Neuronal stem cell (in vitro differentiated cells): ENCODE results near the gene EGLN3.

Source experiments
- DNase-seq: peaks from one replicate; pipeline ENCODE4 v3.0.0-alpha.2; 2013; ENCODE audit warnings: low spot score
- H2AFZ ChIP-seq: one replicate; pipeline ENCODE4 v1.6.1; 2013; ENCODE audit warnings: mild to moderate bottlenecking, low read length, inconsistent platforms
- H2AK5ac ChIP-seq: 2 replicates; pipeline ENCODE4 v1.6.1; 2013; ENCODE audit warnings: low read depth, mild to moderate bottlenecking, inconsistent platforms, low read length, moderate library complexity, mixed read lengths
- H2BK120ac ChIP-seq: 2 replicates; pipeline ENCODE4 v1.6.1; 2013; ENCODE audit warnings: low read depth, mild to moderate bottlenecking, inconsistent platforms, low read length, moderate library complexity, mixed read lengths
- H2BK12ac ChIP-seq: one replicate; pipeline ENCODE4 v1.6.1; 2013; ENCODE audit warnings: low read length, inconsistent platforms
- H2BK15ac ChIP-seq: 2 replicates; pipeline ENCODE4 v1.6.1; 2013; ENCODE audit warnings: mild to moderate bottlenecking, low read length, inconsistent platforms, mixed read lengths
- H2BK5ac ChIP-seq: one replicate; pipeline ENCODE4 v1.6.1; 2013; ENCODE audit warnings: inconsistent platforms, mild to moderate bottlenecking, low read length, moderate library complexity
- H3K14ac ChIP-seq: one replicate; pipeline ENCODE4 v1.6.1; 2013; ENCODE audit warnings: low read length, inconsistent platforms
- H3K18ac ChIP-seq: 2 replicates; pipeline ENCODE4 v1.6.1; 2013; ENCODE audit warnings: low read length, inconsistent platforms
- H3K23ac ChIP-seq: 2 replicates; pipeline ENCODE4 v1.6.1; 2013; ENCODE audit warnings: low read depth, mild to moderate bottlenecking, mixed read lengths, low read length, inconsistent platforms; ENCODE audit not compliant: poor library complexity
- H3K27ac ChIP-seq: replicated peaks from 3 replicates; pipeline ENCODE4 v1.5.1; 2013; ENCODE audit warnings: low read length, inconsistent platforms
- H3K27me3 ChIP-seq, 3 experiments: 2 replicates each; pipeline ENCODE4 v1.6.1; 2013; ENCODE audit warnings: low read length in 3 of 3, mild to moderate bottlenecking in 2 of 3, inconsistent platforms in 1 of 3, low read depth in 1 of 3, mixed read lengths in 1 of 3, moderate library complexity in 1 of 3; ENCODE audit not compliant: control insufficient read depth in 3 of 3, insufficient read depth in 3 of 3
- H3K36me3 ChIP-seq, 2 donors: replicated peaks in 1 of 2; 2 replicates each; pipeline ENCODE4 v1.6.1; 2013; ENCODE audit warnings: low read length in 2 of 2; ENCODE audit not compliant: control insufficient read depth in 2 of 2, insufficient read depth in 2 of 2
- H3K4ac ChIP-seq: 2 replicates; pipeline ENCODE4 v1.6.1; 2013; ENCODE audit warnings: inconsistent platforms, mild to moderate bottlenecking, low read length, moderate library complexity
- H3K4me1 ChIP-seq, 2 donors: 1 replicate in 1 of 2; 2 replicates in 1 of 2; pipeline ENCODE4 v1.6.1; 2013; ENCODE audit warnings: low read length in 2 of 2, low read depth in 1 of 2; ENCODE audit not compliant: control insufficient read depth in 2 of 2, insufficient read depth in 1 of 2
- H3K4me2 ChIP-seq: one replicate; pipeline ENCODE4 v1.6.1; 2013; ENCODE audit warnings: mild to moderate bottlenecking, low read length, inconsistent platforms; ENCODE audit not compliant: insufficient read depth, poor library complexity, severe bottlenecking
- H3K4me3 ChIP-seq, 2 donors: 2 replicates each; pipeline ENCODE4 v1.5.1; 2013; ENCODE audit warnings: low read length in 2 of 2, mild to moderate bottlenecking in 2 of 2, inconsistent platforms in 1 of 2, moderate library complexity in 1 of 2
- H3K79me1 ChIP-seq: one replicate; pipeline ENCODE4 v1.6.1; 2013; ENCODE audit warnings: low read depth, mild to moderate bottlenecking, inconsistent platforms, low read length, moderate library complexity
- H3K9ac ChIP-seq: one replicate; pipeline ENCODE4 v1.6.1; 2013; ENCODE audit warnings: mild to moderate bottlenecking, low read depth, low read length, inconsistent platforms; ENCODE audit not compliant: poor library complexity
- H3K9me3 ChIP-seq, 2 donors: replicated peaks in 1 of 2; 2 replicates each; pipeline versions ENCODE3 to v1.6.1; 2013; ENCODE audit warnings: low read length in 2 of 2, mild to moderate bottlenecking in 2 of 2, inconsistent platforms in 1 of 2, low read depth in 1 of 2, mixed read lengths in 1 of 2, moderate library complexity in 1 of 2; ENCODE audit not compliant: control insufficient read depth in 2 of 2, insufficient read depth in 1 of 2
- H4K8ac ChIP-seq: one replicate; pipeline ENCODE4 v1.6.1; 2013; ENCODE audit warnings: low read depth, mild to moderate bottlenecking, inconsistent platforms, low read length, moderate library complexity
- H4K91ac ChIP-seq: one replicate; pipeline ENCODE4 v1.6.1; 2013; ENCODE audit warnings: low read length, low read depth, mild to moderate bottlenecking, inconsistent platforms; ENCODE audit not compliant: poor library complexity
- WGBS, 2 donors: extraction: QIAGEN DNeasy Blood & Tissue Kit; methylation state at CpG; one replicate each; pipeline ENCODE4 v1.1.7; 2013; ENCODE audit warnings: missing lambda C conversion rate in 2 of 2, mixed read lengths in 1 of 2; ENCODE audit not compliant: insufficient read length in 2 of 2, insufficient replicate concordance in 1 of 2; ENCODE audit errors: extremely low coverage in 2 of 2; 5-methylcytosine and 5-hydroxymethylcytosine counted together

EGLN3 gene

DNA sequence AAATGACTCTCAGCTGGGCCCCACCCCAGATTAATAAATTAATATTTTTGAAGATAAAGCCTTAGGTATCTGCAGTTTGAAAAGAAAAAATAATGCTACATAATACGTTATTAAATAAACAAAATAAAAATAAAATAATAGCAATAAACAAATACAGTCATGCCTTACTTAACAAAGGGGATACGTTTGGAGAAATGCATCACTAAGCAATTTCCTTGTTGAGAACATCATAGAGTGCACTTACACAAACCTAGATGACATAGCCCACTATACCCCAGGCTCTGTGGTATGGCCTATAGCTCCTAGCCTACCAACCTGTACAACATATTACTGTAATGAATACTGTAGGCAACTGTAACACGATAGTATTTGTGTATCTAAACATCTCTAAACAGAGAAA is 7.1 kb upstream of the EGLN3 start:
- no CpG with 5 or more reads among the region's 3 CpGs for WGBS, 2 donors
- no peaks in the 10 kb centered on the region for H3K79me1 ChIP-seq
- H3K27ac ChIP-seq = no peak overlapping the region

GRCh38 chr14:33957299-33957698 is 6.4 kb upstream of the EGLN3 start:
- Histone ChIP-seq H3K4ac (no peak overlapping the region), H3K18ac (no peak overlapping the region), H3K4me2 (no peak overlapping the region), H3K9ac (no peak overlapping the region), H4K91ac (no peak overlapping the region), H3K4me1 (peaks cover 0 to 2% of the 10 kb centered on the region in 2 donors), H3K23ac (no peak overlapping the region), H2BK120ac (no peak overlapping the region), H2AFZ (no peak overlapping the region), H3K27ac (no peak overlapping the region), H3K9me3 (no peaks in the 10 kb centered on the region), H3K14ac (no peak overlapping the region), H3K79me1 (no peaks in the 10 kb centered on the region), H3K27me3 (peaks cover 0 to 17% (median 0%) of the 10 kb centered on the region in 3 experiments), H2BK12ac (no peak overlapping the region), H3K36me3 (no peaks in the 10 kb centered on the region), H3K4me3 (no peak overlapping the region), H2BK5ac (no peak overlapping the region), H4K8ac (no peak overlapping the region), H2BK15ac (no peak overlapping the region), H2AK5ac (no peak overlapping the region)
- no CpG with 5 or more reads among the region's 6 CpGs for WGBS, 2 donors
- no peak for DNase-seq

More for the DNA sequence above, 7.1 kb upstream of the EGLN3 start:
- no peak overlapping the region for H4K8ac ChIP-seq
- no peak overlapping the region for H2BK15ac ChIP-seq
- no peak overlapping the region for H3K4me2 ChIP-seq
- no peak overlapping the region for H2AK5ac ChIP-seq
- no peak overlapping the region for H3K9ac ChIP-seq
- no peak overlapping the region for H3K4me3 ChIP-seq
- H3K14ac ChIP-seq = no peak overlapping the region
- H2BK120ac ChIP-seq = no peak overlapping the region
- no peak overlapping the region for H3K4ac ChIP-seq
- no peak overlapping the region for H2BK5ac ChIP-seq
- H3K23ac ChIP-seq = no peak overlapping the region
- no peak overlapping the region for H3K18ac ChIP-seq
- peaks cover 0 to 10% (median 0%) of the 10 kb centered on the region in 3 experiments for H3K27me3 ChIP-seq
- DNase-seq = no peak
- no peaks in the 10 kb centered on the region for H3K9me3 ChIP-seq
- no peaks in the 10 kb centered on the region for H3K36me3 ChIP-seq
- no peak overlapping the region for H4K91ac ChIP-seq
- H2AFZ ChIP-seq = no peak overlapping the region
- peaks cover 0 to 2% of the 10 kb centered on the region in 2 donors for H3K4me1 ChIP-seq
- H2BK12ac ChIP-seq = no peak overlapping the region

DNA sequence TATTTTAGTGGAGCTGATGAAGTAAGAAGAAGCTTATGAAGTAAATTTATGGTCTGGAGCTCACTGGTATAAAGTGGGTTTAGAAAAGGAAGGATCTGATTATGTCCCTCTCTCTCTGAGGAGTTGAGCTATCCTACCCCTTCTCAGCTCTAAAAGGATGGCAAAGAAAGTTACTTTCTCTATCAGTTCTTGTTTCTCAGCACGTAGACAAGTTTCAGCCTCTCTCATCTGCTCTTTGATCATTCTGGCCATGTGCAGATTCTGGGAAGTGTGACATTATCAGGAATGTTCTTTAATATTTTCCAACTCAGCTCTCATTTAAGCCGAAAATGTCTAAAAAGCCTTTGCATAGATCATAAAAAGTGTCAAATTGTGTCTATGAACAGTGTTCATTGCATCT is 5.8 kb upstream of the EGLN3 start:
- no CpG with 5 or more reads among the region's 2 CpGs for WGBS, 2 donors

GRCh38 chr14:33954016-33954598 is 3.2 kb upstream of the EGLN3 start:
- peaks cover 0 to 9% of the 10 kb centered on the region in 2 donors for H3K9me3 ChIP-seq
- peaks cover 0 to 44% (median 0%) of the 10 kb centered on the region in 3 experiments for H3K27me3 ChIP-seq
- no peak overlapping the region for H3K4ac ChIP-seq
- H3K4me3 ChIP-seq = no peak overlapping the region
- no peak overlapping the region for H2BK15ac ChIP-seq
- no peak overlapping the region for H3K4me2 ChIP-seq
- no peak overlapping the region for H3K9ac ChIP-seq
- WGBS, 2 donors = no CpG with 5 or more reads among the region's 3 CpGs
- no peak overlapping the region for H3K27ac ChIP-seq
- H2AFZ ChIP-seq = no peak overlapping the region
- DNase-seq = no peak
- no peak overlapping the region for H2BK5ac ChIP-seq
- H4K8ac ChIP-seq = no peak overlapping the region
- H2AK5ac ChIP-seq = no peak overlapping the region
- no peak overlapping the region for H2BK12ac ChIP-seq
- no peak overlapping the region for H3K18ac ChIP-seq
- peaks cover 3 to 5% of the 10 kb centered on the region in 2 donors for H3K4me1 ChIP-seq
- no peaks in the 10 kb centered on the region for H3K36me3 ChIP-seq
- H3K14ac ChIP-seq = no peak overlapping the region
- H4K91ac ChIP-seq = no peak overlapping the region
- no peak overlapping the region for H3K23ac ChIP-seq
- H2BK120ac ChIP-seq = no peak overlapping the region
- peaks cover 5% of the 10 kb centered on the region for H3K79me1 ChIP-seq

More for the DNA sequence above, 5.8 kb upstream of the EGLN3 start:
- no peak for DNase-seq
- Histone ChIP-seq H3K27ac (no peak overlapping the region), H3K18ac (no peak overlapping the region), H2AFZ (no peak overlapping the region), H2AK5ac (no peak overlapping the region), H2BK5ac (no peak overlapping the region), H3K4me1 (peaks cover 0 to 3% of the 10 kb centered on the region in 2 donors), H3K14ac (no peak overlapping the region), H3K23ac (no peak overlapping the region), H3K4ac (no peak overlapping the region), H2BK15ac (no peak overlapping the region), H2BK12ac (no peak overlapping the region), H2BK120ac (no peak overlapping the region), H3K36me3 (no peaks in the 10 kb centered on the region), H4K91ac (no peak overlapping the region), H3K9me3 (no peaks in the 10 kb centered on the region), H3K4me3 (no peak overlapping the region), H4K8ac (no peak overlapping the region), H3K4me2 (no peak overlapping the region), H3K27me3 (peaks cover 0 to 20% (median 0%) of the 10 kb centered on the region in 3 experiments), H3K79me1 (no peaks in the 10 kb centered on the region), H3K9ac (no peak overlapping the region)
